ENCODE results near the gene CELF5. TPM values are rescaled to one million over a fixed set of nuclear protein-coding genes. Genes with fewer than 3 reads are reported as not detected.

CELF5 gene
- total and polyA plus RNA-seq, 2 experiments from 2014 or later, result 5.6 to 10.6 TPM

DNA sequence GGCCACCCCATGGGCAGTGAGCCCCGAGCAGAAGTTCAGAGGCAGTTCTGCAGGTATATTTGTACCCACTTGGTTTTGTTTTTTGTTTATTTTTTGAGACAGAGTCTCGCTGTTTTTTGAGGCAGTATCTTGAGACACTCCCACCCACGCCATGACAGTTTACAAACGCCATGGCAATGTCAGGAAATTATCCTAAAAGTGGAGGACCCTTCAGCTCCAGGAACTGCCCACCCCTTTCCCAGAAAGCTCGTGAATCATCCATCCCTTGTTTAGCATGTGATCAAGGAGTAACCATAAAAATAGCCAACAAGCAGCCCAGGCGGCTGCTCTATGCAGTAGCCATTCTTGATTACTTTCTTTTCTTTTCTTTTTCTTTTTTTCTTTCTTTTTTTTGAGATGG, 41.0 kb downstream of the CELF5 start:
- Histone ChIP-seq H3K4me2 (no peak overlapping the region), H3K79me2 (replicated peaks; ENCODE audit: insufficient read depth) (no peaks in the 10 kb centered on the region), H3K4me3 (no peak overlapping the region), H4K20me1 (replicated peaks; ENCODE audit: insufficient read depth) (peaks cover 4% of the 10 kb centered on the region), H3F3A (replicated peaks; ENCODE audit: low read depth) (no peaks in the 10 kb centered on the region), H3K27ac (ENCODE audit: low read depth) (no peak overlapping the region), H3K9me2 (ENCODE audit: insufficient read depth) (no peaks in the 10 kb centered on the region), H3K36me3 (ENCODE audit: insufficient read depth) (no peaks in the 10 kb centered on the region), H2AFZ (no peak overlapping the region), H3K4me1 (ENCODE audit: insufficient read depth) (peaks cover 3% of the 10 kb centered on the region; the same call in 1 of the 2 replicates), H3K27me3 (ENCODE audit: insufficient read depth) (peaks cover 11% of the 10 kb centered on the region)
- H3K27me3 Mint-ChIP-seq (ENCODE audit: insufficient read depth, low read depth, poor library complexity), result peaks cover 7% of the 10 kb centered on the region
- no peak overlapping the region for H3K27ac Mint-ChIP-seq
- TF ChIP-seq CTCF (conservative IDR thresholded peaks at IDR 0.05; ENCODE audit: low read depth in 2 of 2), result no peak
- TF ChIP-seq, protein P1, sequence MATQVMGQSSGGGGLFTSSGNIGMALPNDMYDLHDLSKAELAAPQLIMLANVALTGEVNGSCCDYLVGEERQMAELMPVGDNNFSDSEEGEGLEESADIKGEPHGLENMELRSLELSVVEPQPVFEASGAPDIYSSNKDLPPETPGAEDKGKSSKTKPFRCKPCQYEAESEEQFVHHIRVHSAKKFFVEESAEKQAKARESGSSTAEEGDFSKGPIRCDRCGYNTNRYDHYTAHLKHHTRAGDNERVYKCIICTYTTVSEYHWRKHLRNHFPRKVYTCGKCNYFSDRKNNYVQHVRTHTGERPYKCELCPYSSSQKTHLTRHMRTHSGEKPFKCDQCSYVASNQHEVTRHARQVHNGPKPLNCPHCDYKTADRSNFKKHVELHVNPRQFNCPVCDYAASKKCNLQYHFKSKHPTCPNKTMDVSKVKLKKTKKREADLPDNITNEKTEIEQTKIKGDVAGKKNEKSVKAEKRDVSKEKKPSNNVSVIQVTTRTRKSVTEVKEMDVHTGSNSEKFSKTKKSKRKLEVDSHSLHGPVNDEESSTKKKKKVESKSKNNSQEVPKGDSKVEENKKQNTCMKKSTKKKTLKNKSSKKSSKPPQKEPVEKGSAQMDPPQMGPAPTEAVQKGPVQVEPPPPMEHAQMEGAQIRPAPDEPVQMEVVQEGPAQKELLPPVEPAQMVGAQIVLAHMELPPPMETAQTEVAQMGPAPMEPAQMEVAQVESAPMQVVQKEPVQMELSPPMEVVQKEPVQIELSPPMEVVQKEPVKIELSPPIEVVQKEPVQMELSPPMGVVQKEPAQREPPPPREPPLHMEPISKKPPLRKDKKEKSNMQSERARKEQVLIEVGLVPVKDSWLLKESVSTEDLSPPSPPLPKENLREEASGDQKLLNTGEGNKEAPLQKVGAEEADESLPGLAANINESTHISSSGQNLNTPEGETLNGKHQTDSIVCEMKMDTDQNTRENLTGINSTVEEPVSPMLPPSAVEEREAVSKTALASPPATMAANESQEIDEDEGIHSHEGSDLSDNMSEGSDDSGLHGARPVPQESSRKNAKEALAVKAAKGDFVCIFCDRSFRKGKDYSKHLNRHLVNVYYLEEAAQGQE (IDR thresholded peaks at IDR 0.05; ENCODE audit: unreplicated experiment), result no peak
- TF ChIP-seq ZNF114 (CRISPR knock-in tag; IDR thresholded peaks at IDR 0.05), result no peak
- no peak for TF ChIP-seq JUNB (IDR thresholded peaks at IDR 0.05; ENCODE audit: unreplicated experiment)
- TF ChIP-seq NANOG (IDR thresholded peaks at IDR 0.05; ENCODE audit: borderline replicate concordance), result no peak
- TF ChIP-seq ZNF462 (CRISPR knock-in tag; IDR thresholded peaks at IDR 0.05), result no peak
- TF ChIP-seq ZNF331 (CRISPR knock-in tag; IDR thresholded peaks at IDR 0.05; ENCODE audit: low read depth), result no peak
- no peak for TF ChIP-seq EZH2phosphoT487 (IDR thresholded peaks at IDR 0.05; ENCODE audit: unreplicated experiment)
- no peak for TF ChIP-seq CREB1 (CRISPR knock-in tag; IDR thresholded peaks at IDR 0.05; ENCODE audit: low read depth)
- TF ChIP-seq STAT1 (IDR thresholded peaks at IDR 0.05; ENCODE audit: unreplicated experiment), result no peak
- no peak for TF ChIP-seq ETS1 (IDR thresholded peaks at IDR 0.05)
- no peak for TF ChIP-seq EZH2 (IDR thresholded peaks at IDR 0.05; ENCODE audit: low read depth, unreplicated experiment)
- H3K36me3 Mint-ChIP-seq (ENCODE audit: low read depth), result peaks cover 9% of the 10 kb centered on the region
- DNase-seq (ENCODE audit: low spot score) (no peak), ATAC-seq (no peak)
- H3K4me3 Mint-ChIP-seq, result no peak overlapping the region
- no peaks in the 10 kb centered on the region; the same call in 2 of the 3 replicates for H3K4me1 Mint-ChIP-seq
- peaks cover 7% of the 10 kb centered on the region; the same call in 2 of the 3 replicates for H3K9me3 Mint-ChIP-seq

Data from GM23338 (cell line).